ENCODE results near the gene TXNL1. TPM values are rescaled to one million over a fixed set of nuclear protein-coding genes. Genes with fewer than 3 reads are reported as not detected.

TXNL1 gene
- total RNA-seq, 1 donor from 2014 or later = 117 TPM

DNA sequence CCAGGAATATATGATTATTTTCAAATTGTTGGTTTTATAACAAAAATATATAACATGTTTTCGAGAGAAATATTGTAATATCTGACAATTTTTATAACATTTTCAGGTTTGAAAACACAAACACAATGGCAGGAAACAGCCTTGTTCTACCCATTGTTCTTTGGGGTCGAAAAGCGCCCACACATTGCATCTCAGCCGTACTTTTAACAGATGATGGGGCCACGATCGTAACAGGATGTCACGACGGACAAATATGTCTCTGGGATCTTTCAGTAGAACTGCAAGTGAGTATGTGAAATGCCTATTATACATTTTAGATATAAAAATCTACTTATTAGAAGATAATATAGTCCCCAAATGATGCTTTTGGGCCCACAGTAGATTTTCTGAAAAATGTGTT is 34.0 kb upstream of the TXNL1 start:
- intact Hi-C loops (cut with micrococcal nuclease) = no loop called here
- H3K9me3 ChIP-seq (replicated peaks) = no peaks in the 10 kb centered on the region
- no peak overlapping the region for H3K4me3 ChIP-seq
- H3K27ac ChIP-seq (replicated peaks) = peak overlapping the region; percentile 28
- TF ChIP-seq, protein P1, sequence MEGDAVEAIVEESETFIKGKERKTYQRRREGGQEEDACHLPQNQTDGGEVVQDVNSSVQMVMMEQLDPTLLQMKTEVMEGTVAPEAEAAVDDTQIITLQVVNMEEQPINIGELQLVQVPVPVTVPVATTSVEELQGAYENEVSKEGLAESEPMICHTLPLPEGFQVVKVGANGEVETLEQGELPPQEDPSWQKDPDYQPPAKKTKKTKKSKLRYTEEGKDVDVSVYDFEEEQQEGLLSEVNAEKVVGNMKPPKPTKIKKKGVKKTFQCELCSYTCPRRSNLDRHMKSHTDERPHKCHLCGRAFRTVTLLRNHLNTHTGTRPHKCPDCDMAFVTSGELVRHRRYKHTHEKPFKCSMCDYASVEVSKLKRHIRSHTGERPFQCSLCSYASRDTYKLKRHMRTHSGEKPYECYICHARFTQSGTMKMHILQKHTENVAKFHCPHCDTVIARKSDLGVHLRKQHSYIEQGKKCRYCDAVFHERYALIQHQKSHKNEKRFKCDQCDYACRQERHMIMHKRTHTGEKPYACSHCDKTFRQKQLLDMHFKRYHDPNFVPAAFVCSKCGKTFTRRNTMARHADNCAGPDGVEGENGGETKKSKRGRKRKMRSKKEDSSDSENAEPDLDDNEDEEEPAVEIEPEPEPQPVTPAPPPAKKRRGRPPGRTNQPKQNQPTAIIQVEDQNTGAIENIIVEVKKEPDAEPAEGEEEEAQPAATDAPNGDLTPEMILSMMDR (IDR thresholded peaks at IDR 0.05; ENCODE audit: borderline replicate concordance) = no peak
- peaks cover 9% of the 10 kb centered on the region for H3K4me1 ChIP-seq
- no peak for DNase-seq
- H3K27me3 ChIP-seq (ENCODE audit: low read depth) = no peaks in the 10 kb centered on the region
- no peaks in the 10 kb centered on the region for H3K36me3 ChIP-seq

DNA sequence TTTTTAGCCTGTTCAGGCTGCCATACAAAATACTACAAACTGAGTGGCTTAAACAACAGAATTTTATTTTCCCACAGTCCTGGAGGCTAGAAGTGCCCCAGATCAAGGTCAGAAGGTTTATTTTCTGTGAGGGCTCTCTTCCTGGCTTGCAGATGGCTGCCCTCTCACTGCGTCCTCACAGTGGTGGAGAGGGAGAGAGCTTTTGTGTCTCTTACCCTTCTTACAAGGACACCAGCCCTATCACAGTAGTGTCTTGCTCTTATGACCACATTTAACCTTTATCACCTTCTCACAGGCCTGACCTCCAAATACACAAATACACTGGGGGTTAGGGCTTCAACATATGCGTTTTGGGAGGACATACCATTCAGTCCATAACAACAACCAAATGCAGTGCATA is 24.5 kb upstream of the TXNL1 start:
- Histone ChIP-seq H3K36me3 (no peaks in the 10 kb centered on the region), H3K4me1 (peaks cover 29% of the 10 kb centered on the region), H3K27ac (replicated peaks) (peak overlapping the region; percentile 27), H3K27me3 (ENCODE audit: low read depth) (no peaks in the 10 kb centered on the region), H3K4me3 (no peak overlapping the region), H3K9me3 (replicated peaks) (no peaks in the 10 kb centered on the region)
- TF ChIP-seq, protein P1 (IDR thresholded peaks at IDR 0.05; ENCODE audit: borderline replicate concordance) = no peak
- intact Hi-C loops (cut with micrococcal nuclease) = no loop called here
- DNase-seq = no peak

DNA sequence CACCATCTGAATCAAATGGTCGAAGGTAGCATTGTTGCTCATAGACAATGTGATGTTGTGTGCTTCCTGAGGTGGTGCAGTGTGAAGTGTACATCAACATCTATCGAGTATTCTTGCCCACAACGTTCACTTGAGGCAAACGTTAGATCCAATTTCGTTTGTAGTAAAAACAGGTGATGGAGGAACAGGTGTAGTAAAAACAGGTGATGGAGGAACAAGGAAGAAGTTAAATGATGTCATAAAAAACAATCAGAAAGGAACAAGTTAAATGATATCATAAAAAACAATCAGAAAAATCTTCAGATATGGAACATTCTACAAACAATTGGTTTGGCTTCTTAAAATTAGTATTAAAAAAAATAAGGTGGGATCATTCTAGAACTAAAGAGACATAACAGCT is 24.1 kb upstream of the TXNL1 start:
- H3K36me3 ChIP-seq = no peaks in the 10 kb centered on the region
- H3K9me3 ChIP-seq (replicated peaks) = no peaks in the 10 kb centered on the region
- H3K27ac ChIP-seq (replicated peaks) = peak overlapping the region; percentile 27
- intact Hi-C loops (cut with micrococcal nuclease) = no loop called here
- H3K4me1 ChIP-seq = peaks cover 29% of the 10 kb centered on the region
- DNase-seq = no peak
- no peak overlapping the region for H3K4me3 ChIP-seq
- H3K27me3 ChIP-seq (ENCODE audit: low read depth) = no peaks in the 10 kb centered on the region
- TF ChIP-seq, protein P1 (IDR thresholded peaks at IDR 0.05; ENCODE audit: borderline replicate concordance) = no peak

DNA sequence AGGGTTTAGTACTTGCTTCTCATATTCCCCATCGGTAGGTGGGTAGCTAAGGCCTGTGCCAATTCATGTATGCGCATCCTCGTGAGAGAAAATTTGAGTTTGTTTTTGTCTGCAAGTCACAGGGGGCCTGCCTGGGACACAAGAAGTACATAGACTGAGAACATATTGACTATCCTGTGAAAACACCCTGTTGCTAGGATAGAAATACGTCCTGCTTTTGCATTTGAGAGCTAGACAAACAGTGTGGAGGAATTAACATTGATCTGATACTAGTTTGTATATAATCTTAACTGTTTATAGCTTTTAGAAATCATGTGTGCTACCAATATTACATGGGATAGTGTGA is 23.6 kb upstream of the TXNL1 start:
- DNase-seq = no peak
- peaks cover 29% of the 10 kb centered on the region for H3K4me1 ChIP-seq
- TF ChIP-seq, protein P1 (IDR thresholded peaks at IDR 0.05; ENCODE audit: borderline replicate concordance) = no peak
- H3K27ac ChIP-seq (replicated peaks) = no peak overlapping the region
- H3K36me3 ChIP-seq = no peaks in the 10 kb centered on the region
- no peak overlapping the region for H3K4me3 ChIP-seq
- no peaks in the 10 kb centered on the region for H3K27me3 ChIP-seq (ENCODE audit: low read depth)
- no peaks in the 10 kb centered on the region for H3K9me3 ChIP-seq (replicated peaks)
- intact Hi-C loops (cut with micrococcal nuclease) = no loop called here

DNA sequence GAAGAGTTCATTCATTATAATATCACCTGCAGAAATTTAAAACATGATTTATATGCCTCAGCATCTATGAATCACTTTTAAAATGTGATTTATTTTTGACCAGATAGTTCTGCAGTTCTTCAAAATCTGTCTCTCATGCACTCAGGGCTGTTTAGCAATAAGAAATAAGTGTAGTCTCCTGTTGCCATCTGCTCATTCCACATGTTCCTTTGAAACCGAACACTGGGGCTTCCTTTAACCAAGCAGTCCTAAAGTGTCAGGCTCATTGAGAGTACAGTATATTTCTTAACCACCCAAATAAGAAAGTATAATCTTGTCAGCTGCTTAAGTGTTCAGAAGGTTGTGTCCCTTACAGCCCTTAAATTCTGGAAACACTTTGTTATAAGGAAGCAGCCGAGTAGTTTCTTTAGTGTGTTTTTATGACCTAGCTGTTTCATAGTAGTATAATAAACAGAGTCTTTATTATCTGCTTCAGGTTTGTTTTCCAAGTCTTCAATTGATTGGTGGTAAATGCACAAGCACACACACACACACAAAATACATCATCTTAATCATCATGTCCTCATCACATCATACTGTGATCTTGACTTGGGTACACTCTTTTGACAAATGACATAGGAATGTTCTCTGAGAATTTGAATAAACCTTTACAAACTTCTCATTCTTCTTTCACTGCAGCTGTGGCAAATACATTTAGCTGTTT is 23.1 kb upstream of the TXNL1 start:
- H3K36me3 ChIP-seq = no peaks in the 10 kb centered on the region
- no peak overlapping the region for H3K27ac ChIP-seq (replicated peaks)
- H3K27me3 ChIP-seq (ENCODE audit: low read depth) = no peaks in the 10 kb centered on the region
- H3K4me1 ChIP-seq = peaks cover 29% of the 10 kb centered on the region
- TF ChIP-seq, protein P1 (IDR thresholded peaks at IDR 0.05; ENCODE audit: borderline replicate concordance) = no peak
- no peaks in the 10 kb centered on the region for H3K9me3 ChIP-seq (replicated peaks)
- no peak overlapping the region for H3K4me3 ChIP-seq
- intact Hi-C loops (cut with micrococcal nuclease) = no loop called here
- no peak for DNase-seq
